CD14-positive monocyte (primary cell): ENCODE data around the gene KHK. TPM values are rescaled to one million over a fixed set of nuclear protein-coding genes. Genes with fewer than 3 reads are reported as not detected.

ENCODE experiments used
- DNase-seq, 3 donors: peaks; one replicate each; pipeline ENCODE4 v3.0.0-alpha.2; 2011 to 2022
- H2AFZ ChIP-seq: 2 replicates; pipeline ENCODE4 v1.6.0; 2012; ENCODE audit warnings: mild to moderate bottlenecking, low read depth, low read length, inconsistent platforms; ENCODE audit not compliant: insufficient read depth, poor library complexity, severe bottlenecking
- H3K27ac ChIP-seq, 2 donors: 1 replicate in 1 of 2; 2 replicates in 1 of 2; pipeline ENCODE4 v1.5.1; 2012 to 2013; ENCODE audit warnings: low read length in 2 of 2, control low read depth in 1 of 2, inconsistent platforms in 1 of 2, low read depth in 1 of 2, mild to moderate bottlenecking in 1 of 2
- H3K27me3 ChIP-seq, 2 donors: one replicate each; pipeline versions ENCODE4 v1.6.0 to v1.6.1; 2011 to 2013; ENCODE audit warnings: low read length in 2 of 2; ENCODE audit not compliant: control insufficient read depth in 2 of 2, insufficient read depth in 2 of 2
- H3K36me3 ChIP-seq, 2 donors: replicated peaks in 1 of 2; 1 replicate in 1 of 2; 2 replicates in 1 of 2; pipeline versions ENCODE4 v1.5.1 to v1.6.1; 2012 to 2013; ENCODE audit warnings: low read length in 2 of 2, control low read depth in 1 of 2, inconsistent platforms in 1 of 2, mild to moderate bottlenecking in 1 of 2; ENCODE audit not compliant: insufficient read depth in 2 of 2, control insufficient read depth in 1 of 2
- H3K4me1 ChIP-seq, 2 donors: 1 replicate in 1 of 2; 2 replicates in 1 of 2; pipeline versions ENCODE4 v1.5.1 to v1.6.1; 2012 to 2013; ENCODE audit warnings: low read length in 2 of 2, control low read depth in 1 of 2, inconsistent platforms in 1 of 2, mild to moderate bottlenecking in 1 of 2, moderate library complexity in 1 of 2; ENCODE audit not compliant: insufficient read depth in 2 of 2, control insufficient read depth in 1 of 2
- H3K4me2 ChIP-seq: replicated peaks from 2 replicates; pipeline ENCODE3; 2012; ENCODE audit warnings: low read length, moderate library complexity, mild to moderate bottlenecking; ENCODE audit not compliant: poor library complexity, severe bottlenecking; ENCODE audit errors: extremely low read depth
- H3K4me3 ChIP-seq, 3 experiments: fragments of 200-600 bp in 1 of 3; sonication (generic) in 1 of 3; replicated peaks in 1 of 3; 1 replicate in 2 of 3; 2 replicates in 1 of 3; pipeline ENCODE4 v1.5.1; 2011 to 2013; ENCODE audit warnings: low read length in 3 of 3, mild to moderate bottlenecking in 3 of 3, control low read depth in 2 of 3, low read depth in 2 of 3, inconsistent platforms in 1 of 3, moderate library complexity in 1 of 3
- H3K79me2 ChIP-seq: 2 replicates; pipeline ENCODE4 v1.6.0; 2012; ENCODE audit warnings: mild to moderate bottlenecking, control low read depth, inconsistent platforms, low read length, moderate library complexity; ENCODE audit not compliant: insufficient read depth
- H3K9ac ChIP-seq: 2 replicates; pipeline ENCODE4 v1.6.0; 2017; ENCODE audit warnings: low read length, mild to moderate bottlenecking; ENCODE audit not compliant: insufficient read depth, poor library complexity, severe bottlenecking
- H3K9me3 ChIP-seq, 2 donors: replicated peaks in 1 of 2; 1 replicate in 1 of 2; 2 replicates in 1 of 2; pipeline versions ENCODE4 v1.5.1 to v1.6.1; 2012 to 2013; ENCODE audit warnings: low read length in 2 of 2, control low read depth in 1 of 2; ENCODE audit not compliant: control insufficient read depth in 1 of 2, insufficient read depth in 1 of 2
- H4K20me1 ChIP-seq: 2 replicates; pipeline ENCODE4 v1.6.0; 2012; ENCODE audit warnings: mild to moderate bottlenecking, low read length, control low read depth, moderate library complexity; ENCODE audit not compliant: insufficient read depth
- H3K27ac Mint-ChIP-seq, 7 donors: one replicate each; pipeline ENCODE4 v1.8.0; 2020; ENCODE audit warnings: mild to moderate bottlenecking in 7 of 7, mixed read lengths in 7 of 7, moderate library complexity in 6 of 7, inconsistent platforms in 2 of 7
- H3K27me3 Mint-ChIP-seq, 3 donors: one replicate each; pipeline ENCODE4 v1.8.0; 2021 to 2022; ENCODE audit warnings: low read depth in 3 of 3, mild to moderate bottlenecking in 3 of 3, mixed read lengths in 3 of 3, moderate library complexity in 3 of 3, inconsistent platforms in 1 of 3
- H3K36me3 Mint-ChIP-seq, 2 donors: one replicate each; pipeline ENCODE4 v1.8.0; 2020; ENCODE audit warnings: mixed read lengths in 2 of 2, inconsistent platforms in 1 of 2, mild to moderate bottlenecking in 1 of 2
- H3K4me1 Mint-ChIP-seq: one replicate; pipeline ENCODE4 v1.8.0; 2020; ENCODE audit warnings: mild to moderate bottlenecking, mixed read lengths
- H3K4me3 Mint-ChIP-seq, 2 donors: one replicate each; pipeline ENCODE4 v1.8.0; 2020; ENCODE audit warnings: mild to moderate bottlenecking in 2 of 2, mixed read lengths in 2 of 2, moderate library complexity in 1 of 2
- H3K9me3 Mint-ChIP-seq, 7 donors: one replicate each; pipeline ENCODE4 v1.8.0; 2020 to 2022; ENCODE audit warnings: mixed read lengths in 7 of 7, mild to moderate bottlenecking in 6 of 7, moderate library complexity in 6 of 7, inconsistent platforms in 2 of 7
- CTCF ChIP-seq: fragments of 200-600 bp; IDR thresholded peaks from one replicate; pipeline ENCODE4 v1.8.0; 2022; ENCODE audit warnings: antibody characterized with exemption, mild to moderate bottlenecking
- WGBS: methylation state at CpG from one replicate; pipeline ENCODE4 v1.1.5; 2013; ENCODE audit warnings: missing lambda C conversion rate; ENCODE audit not compliant: insufficient coverage; 5-methylcytosine and 5-hydroxymethylcytosine counted together
- intact Hi-C, 2 donors: fragments of 100-400 bp; cut with micrococcal nuclease; formaldehyde crosslinking; loops; one replicate each; pipeline versions ENCODE4 v1.15.0 to v1.15.1; 2023
- polyA plus RNA-seq, 3 donors: library from polyadenylated mRNA; depleted of rRNA in 1 of 3; unstranded in 2 of 3; stranded (reverse) in 1 of 3; fragments of 300-500 nt in 2 of 3; fragments of >200 nt in 1 of 3; fragmentation: Illumina TruSeq in 2 of 3; gene quantifications; 1 replicate in 2 of 3; 2 replicates in 1 of 3; pipeline ENCODE4 v1.2.3, GENCODE V29; 2012 to 2021

Gene KHK
- polyA plus RNA-seq, 3 donors: 3.4 to 7.3 (median 6.6) TPM

GRCh38 chr2:27133905-27134780 is 47.6 kb downstream of the KHK start, which contains the start of gene PREB:
TSS of gene PREB (minus strand) at chr2:27134636. CDS start at chr2:27134421, 215 bp downstream.
- Histone ChIP-seq H2AFZ (peak within 1 kb of the TSS; percentile 81), H3K9me3 (no peaks in the 10 kb centered on the region), H3K4me2 (peak within 1 kb of the TSS; percentile 93), H3K4me1 (peaks cover 19% of the 10 kb centered on the region in 2 donors), H3K27me3 (no peaks in the 10 kb centered on the region), H3K27ac (peak within 1 kb of the TSS; percentile 34 to 95), H3K36me3 (peaks cover 33 to 38% of the 10 kb centered on the region in 2 donors), H3K79me2 (peaks cover 18% of the 10 kb centered on the region), H3K4me3 (peak within 1 kb of the TSS; percentile 77 to 98 (median 81)), H3K9ac (peak within 1 kb of the TSS; percentile 99), H4K20me1 (peaks cover 19% of the 10 kb centered on the region)
- H3K27ac Mint-ChIP-seq: peak within 1 kb of the TSS; percentile 89 to 96 (median 95)
- H3K9me3 Mint-ChIP-seq: no peaks in the 10 kb centered on the region
- H3K27me3 Mint-ChIP-seq: peaks cover 0 to 9% (median 4%) of the 10 kb centered on the region in 3 donors
- DNase-seq: peak; percentile 94 to 97 (median 96)
- WGBS: under 1% methylated on average over 84 of the region's 86 CpGs
- H3K4me1 Mint-ChIP-seq: peaks cover 18% of the 10 kb centered on the region
- peak within 1 kb of the TSS; percentile 88 to 95 for H3K4me3 Mint-ChIP-seq
- intact Hi-C loops: loop anchor here (1.0 to 5.0 kb wide), 3 partner anchors 37 to 83 kb away; partner anchors contain the start of genes ATRAID (in 1 of the 2), CAD (in 1 of the 2) and SLC5A6 (in 1 of the 2)
- peak; percentile 32 for TF ChIP-seq CTCF
- peaks cover 38 to 42% of the 10 kb centered on the region in 2 donors for H3K36me3 Mint-ChIP-seq

- peaks cover 0 to 9% (median 4%) of the 10 kb centered on the region in 3 donors for H3K27me3 Mint-ChIP-seq
- peaks cover 18% of the 10 kb centered on the region for H3K4me1 Mint-ChIP-seq
- Histone ChIP-seq H3K4me2 (peak overlapping the region; percentile 93), H3K9me3 (no peaks in the 10 kb centered on the region), H3K9ac (peak overlapping the region; percentile 99), H3K27me3 (no peaks in the 10 kb centered on the region), H3K36me3 (peaks cover 29 to 30% of the 10 kb centered on the region in 2 donors), H3K4me3 (peak overlapping the region in 2 of 3 experiments; percentile 10 to 98), H4K20me1 (peaks cover 19% of the 10 kb centered on the region), H3K27ac (peak overlapping the region in 1 of 2 donors; percentile 70), H3K4me1 (peaks cover 19% of the 10 kb centered on the region in 2 donors), H2AFZ (peak overlapping the region; percentile 74), H3K79me2 (peaks cover 18% of the 10 kb centered on the region)
- no peak for TF ChIP-seq CTCF
- H3K36me3 Mint-ChIP-seq: peaks cover 31 to 35% of the 10 kb centered on the region in 2 donors
- H3K27ac Mint-ChIP-seq: peak overlapping the region; percentile 86 to 96 (median 90)
- 61% methylated on average over 29 of the region's 33 CpGs for WGBS
- no peaks in the 10 kb centered on the region for H3K9me3 Mint-ChIP-seq
- intact Hi-C loops: loop anchor here (1.0 to 5.0 kb wide), 2 partner anchors 38 to 77 kb away; partner anchors contain the start of genes ATRAID (in 1 of the 2) and SLC5A6 (in 1 of the 2)
- DNase-seq: no peak
- peak overlapping the region; percentile 88 to 95 for H3K4me3 Mint-ChIP-seq
Observed at GRCh38 chr2:27134781-27135477, 48.4 kb downstream of the KHK start.
